Epithelial cell of proximal tubule (primary cell): ENCODE results near the gene MEGF11. TPM values are rescaled to one million over a fixed set of nuclear protein-coding genes. Genes with fewer than 3 reads are reported as not detected.

Experiments
- DNase-seq: peaks from one replicate; pipeline ENCODE4 v3.0.0-alpha.2; 2011; ENCODE audit warnings: low read depth
- H3K4me3 ChIP-seq: 2 replicates; pipeline ENCODE4 v1.5.1; 2011; ENCODE audit warnings: low read depth, mild to moderate bottlenecking, low read length
- CTCF ChIP-seq: conservative IDR thresholded peaks from 2 replicates; pipeline ENCODE4 v1.5.1; 2012; ENCODE audit warnings: low read depth, mild to moderate bottlenecking, low read length
- total RNA-seq: library from RNA; depleted of rRNA; stranded (reverse); fragments of >200 nt; gene quantifications from 2 replicates; pipeline ENCODE4 v1.2.3, GENCODE V29; 2015

Gene MEGF11
- total RNA-seq, 1 donor from 2014 or later: 3.7 TPM

DNA sequence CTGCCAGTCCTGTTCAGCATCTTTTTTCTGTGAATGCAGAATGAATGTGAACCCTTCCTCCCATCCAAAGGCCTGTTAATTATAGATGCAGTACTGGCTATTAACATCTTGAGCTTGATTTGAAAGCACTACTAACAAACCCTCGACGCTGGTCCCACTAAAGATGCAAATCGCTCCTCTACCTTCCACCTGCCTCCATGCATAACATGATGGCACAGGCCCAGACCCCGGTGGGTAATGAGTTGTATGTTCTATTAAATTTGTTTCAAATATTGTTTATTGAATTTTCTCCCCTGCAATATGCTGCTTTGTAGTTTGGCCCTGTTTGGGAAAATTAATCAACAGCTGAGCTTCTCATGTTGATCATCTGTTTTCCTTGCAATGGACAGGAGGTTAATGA, 314.9 kb downstream of the MEGF11 start:
- DNase-seq: no peak
- no peak for TF ChIP-seq CTCF
- no peak overlapping the region for H3K4me3 ChIP-seq

- H3K4me3 ChIP-seq: no peak overlapping the region
- no peak for DNase-seq
- no peak for TF ChIP-seq CTCF
These were observed 316.1 kb downstream of the MEGF11 start for GRCh38 chr15:65937476-65937875.

- no peak for TF ChIP-seq CTCF
- H3K4me3 ChIP-seq: no peak overlapping the region
- no peak for DNase-seq
These were observed 316.5 kb downstream of the MEGF11 start for GRCh38 chr15:65937054-65937453.

DNA sequence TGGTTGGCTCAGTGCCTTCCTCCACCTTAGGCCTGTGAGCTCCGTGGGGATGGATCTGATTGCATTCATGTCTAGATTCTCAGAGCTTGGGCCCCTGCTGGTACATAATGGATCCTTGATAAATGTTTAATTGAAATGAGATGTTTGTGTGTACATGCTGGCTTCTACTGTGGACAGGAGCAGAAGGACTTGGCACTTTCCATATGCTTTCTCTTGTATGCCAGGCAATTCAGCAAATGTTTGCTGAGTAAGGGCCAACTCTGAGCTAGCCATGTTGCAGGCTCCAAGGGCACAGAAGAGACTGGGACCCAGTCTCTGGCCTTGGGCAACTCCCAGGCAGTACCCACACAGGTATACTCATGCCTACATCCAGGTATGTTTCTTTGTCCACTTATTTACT, 317.3 kb downstream of the MEGF11 start:
- TF ChIP-seq CTCF: no peak
- H3K4me3 ChIP-seq: no peak overlapping the region
- no peak for DNase-seq

- DNase-seq: no peak
These were observed 318.2 kb downstream of the MEGF11 start for GRCh38 chr15:65935391-65935790.

GRCh38 chr15:65931221-65931620, 322.3 kb downstream of the MEGF11 start:
- TF ChIP-seq CTCF: no peak

More at GRCh38 chr15:65935391-65935790, 318.2 kb downstream of the MEGF11 start:
- no peak for TF ChIP-seq CTCF
- no peak overlapping the region for H3K4me3 ChIP-seq

GRCh38 chr15:65930134-65930533, 323.4 kb downstream of the MEGF11 start:
- no peak for DNase-seq
- no peak for TF ChIP-seq CTCF

More at GRCh38 chr15:65931221-65931620, 322.3 kb downstream of the MEGF11 start:
- H3K4me3 ChIP-seq: no peak overlapping the region
- DNase-seq: no peak

More at GRCh38 chr15:65930134-65930533, 323.4 kb downstream of the MEGF11 start:
- H3K4me3 ChIP-seq: no peak overlapping the region
